GM21576 (cell line): ENCODE data around the gene DGKE.

Source experiments
- ATAC-seq: cut with Tn5 transposase; IDR thresholded peaks from one replicate; pipeline ENCODE4 v1.9.1; 2021; ENCODE audit warnings: mild to moderate bottlenecking, moderate library complexity; ENCODE audit not compliant: unreplicated experiment

The DGKE gene

DNA sequence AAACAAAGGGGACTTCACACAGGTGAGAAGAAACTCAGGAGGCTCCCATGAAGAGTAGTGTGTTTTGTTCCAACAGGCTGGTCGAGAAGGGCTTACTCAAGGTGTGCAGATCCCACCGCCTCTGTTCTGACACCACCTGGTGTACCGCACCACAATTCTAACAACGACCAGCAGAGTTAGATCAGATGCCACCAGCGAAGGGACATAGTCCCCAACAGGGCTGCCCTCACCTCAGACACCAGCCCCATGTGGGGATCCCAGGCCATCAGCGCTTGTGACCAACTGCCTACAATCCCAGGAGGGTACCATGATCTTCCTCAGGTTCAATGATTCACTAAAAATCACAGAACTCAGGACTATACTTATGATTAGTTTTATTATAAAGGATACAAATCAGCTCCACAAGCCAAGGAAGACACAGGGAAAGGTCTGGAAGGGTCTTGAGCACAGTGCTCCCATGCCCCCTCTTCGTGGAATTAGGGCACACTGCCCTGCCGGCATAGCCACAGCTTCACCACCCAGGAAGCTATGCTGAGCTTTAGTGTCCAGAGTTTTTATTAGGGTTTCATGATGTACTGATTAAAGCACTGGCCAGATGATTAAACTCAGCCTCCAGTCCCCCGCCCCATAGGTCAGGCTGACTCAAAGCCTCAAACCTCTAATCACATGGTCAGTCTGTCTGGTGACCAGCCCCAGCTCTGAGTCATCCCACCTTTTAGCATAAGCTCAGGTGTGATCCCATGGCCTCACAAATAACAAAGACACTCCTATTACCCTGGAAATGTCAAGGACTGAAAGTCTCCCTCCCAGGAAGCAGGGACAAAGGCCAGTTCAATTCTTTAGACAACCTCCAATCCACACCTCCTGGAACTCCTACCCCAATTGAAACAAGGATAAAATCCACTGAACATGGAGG lies 53.9 kb downstream of the DGKE start:
- ATAC-seq = no peak

DNA sequence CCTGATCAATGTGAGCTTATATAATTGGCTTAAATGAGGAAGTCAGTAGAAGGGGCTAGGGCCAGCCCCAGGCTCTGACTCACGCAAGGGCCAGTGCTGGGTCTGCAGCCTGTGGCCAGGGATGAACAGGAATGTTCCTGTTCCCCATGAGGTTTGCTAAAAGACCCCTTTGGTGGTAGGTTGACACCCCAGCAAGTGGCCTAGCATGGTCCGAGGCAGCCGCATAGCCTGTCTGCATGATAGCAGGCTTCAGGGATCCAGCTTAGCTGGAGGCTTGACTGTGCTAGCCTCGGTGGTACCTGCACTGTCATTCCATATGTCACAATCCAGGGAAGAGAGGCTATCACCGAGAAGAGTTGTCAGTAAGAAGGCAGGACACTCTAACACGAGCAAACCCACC lies 56.4 kb downstream of the DGKE start:
- no peak for ATAC-seq

DNA sequence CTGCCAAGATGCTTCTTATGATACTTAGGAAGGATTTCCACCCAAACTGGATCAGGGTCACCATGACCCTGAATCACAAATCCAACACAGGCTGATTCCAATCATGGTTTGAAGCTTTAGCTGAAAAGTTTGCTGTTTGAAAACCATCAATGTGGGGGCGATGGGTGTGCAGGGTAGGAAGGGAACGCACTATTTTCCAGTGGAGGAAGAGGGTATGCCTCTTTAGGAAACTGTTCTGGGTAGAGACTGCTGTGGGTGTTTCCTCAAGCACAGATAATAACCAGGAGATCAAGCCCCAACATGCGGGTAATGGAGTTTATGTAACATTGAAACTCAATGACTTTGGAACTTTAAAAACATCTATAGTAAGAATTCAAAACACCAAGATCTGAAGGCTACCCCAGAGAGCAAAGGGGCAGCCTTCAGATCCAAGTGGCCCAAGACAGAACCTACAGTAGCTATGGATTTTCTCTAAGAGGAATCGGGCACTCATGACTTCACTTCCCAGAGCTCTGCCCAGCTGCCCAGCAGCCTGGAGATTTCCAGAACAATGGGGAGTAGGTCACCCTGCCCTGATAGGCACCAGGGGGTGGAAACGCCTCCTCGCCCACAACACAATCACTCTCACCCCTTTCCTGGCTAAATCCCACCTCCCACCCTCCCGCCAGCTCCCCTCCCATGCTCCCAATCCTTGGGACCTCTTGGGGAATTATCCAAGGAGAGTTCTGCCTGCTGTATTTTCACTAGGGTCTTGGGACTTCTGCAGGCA lies 57.1 kb downstream of the DGKE start:
- ATAC-seq = no peak

DNA sequence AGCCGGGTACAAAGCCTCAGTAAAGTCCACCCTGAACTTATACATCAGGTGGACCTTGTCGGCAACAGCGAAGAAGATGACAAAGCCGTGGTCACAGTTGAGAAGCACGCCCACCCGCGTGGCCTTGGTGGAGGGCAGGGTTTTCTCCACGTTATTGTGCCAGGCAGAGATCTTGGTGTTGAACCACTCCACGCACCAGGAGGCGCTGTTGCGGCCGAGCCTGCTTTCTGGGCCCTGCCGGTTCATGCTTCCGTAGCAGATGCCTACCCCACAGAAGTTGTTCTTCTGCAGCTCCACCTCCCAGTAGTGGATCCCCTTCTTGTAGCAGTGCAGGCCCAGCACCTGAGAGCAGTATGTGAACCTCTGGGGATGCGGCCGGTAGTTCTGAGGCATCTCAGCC lies 57.8 kb downstream of the DGKE start:
- no peak for ATAC-seq

DNA sequence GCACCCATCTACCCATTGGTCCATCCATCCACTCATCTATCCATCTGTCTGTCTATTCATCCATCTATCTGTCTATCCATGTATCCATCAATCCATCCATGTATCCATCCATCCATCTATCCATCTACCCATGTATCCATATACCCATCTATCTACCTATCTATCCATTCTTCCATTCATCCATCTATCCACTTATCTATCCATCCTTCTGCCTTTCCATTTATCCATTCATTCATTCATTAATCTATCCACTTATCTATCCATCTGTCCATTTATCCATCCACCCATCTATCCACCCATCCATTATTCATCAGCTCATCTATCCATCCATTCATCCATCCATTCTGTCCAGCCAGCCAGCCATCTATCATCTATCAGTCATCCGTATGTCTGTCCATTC lies 58.4 kb downstream of the DGKE start:
- ATAC-seq = no peak

DNA sequence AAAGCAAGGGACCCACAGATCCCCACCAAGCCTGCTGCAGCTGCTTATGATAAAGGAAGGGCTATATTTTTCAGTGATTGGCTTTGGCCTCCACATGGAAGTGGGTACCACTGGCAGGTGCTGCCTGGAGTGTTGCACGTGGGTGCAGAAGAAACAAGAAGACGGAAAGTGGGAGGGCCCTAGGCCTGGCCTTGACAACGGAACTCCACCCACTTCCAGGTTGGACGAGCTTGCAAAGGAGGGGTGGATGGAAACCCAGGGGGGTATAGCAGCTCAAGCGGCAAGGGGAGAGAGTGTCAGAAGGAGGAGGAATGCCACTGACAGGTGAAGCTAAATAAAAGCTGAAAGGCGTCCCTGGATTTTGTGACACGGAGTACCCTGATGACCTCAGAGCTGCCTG lies 59.6 kb downstream of the DGKE start:
- ATAC-seq = no peak

DNA sequence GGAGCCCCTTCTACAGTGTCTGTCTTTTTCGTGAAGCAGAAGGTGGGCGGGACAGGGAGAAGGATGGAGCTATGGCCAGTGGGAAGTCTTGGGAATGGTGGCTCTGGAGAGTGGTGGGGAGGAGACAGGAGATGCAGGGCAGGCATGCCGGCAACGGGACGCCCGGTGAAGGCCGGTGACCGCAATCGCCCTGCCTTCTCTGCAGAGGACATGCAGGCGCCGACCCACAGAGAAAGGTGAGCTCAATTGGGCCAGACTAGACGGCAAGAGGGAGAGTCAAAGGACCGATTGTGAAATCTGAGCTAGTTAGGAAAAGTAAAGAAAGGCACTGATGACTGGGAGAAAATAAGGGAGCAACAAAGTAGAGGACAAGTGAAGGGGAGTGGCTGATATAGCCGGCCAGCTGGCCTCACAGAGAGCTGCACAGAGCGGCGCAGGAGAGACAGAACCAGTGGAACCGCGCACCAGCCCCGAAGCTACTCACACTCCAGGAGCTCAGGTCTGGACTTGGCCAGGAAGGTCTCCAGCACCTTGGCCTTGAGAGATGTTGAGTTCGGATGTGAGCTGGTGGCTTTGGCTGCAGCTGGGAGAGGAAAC lies 61.0 kb downstream of the DGKE start:
- no peak for ATAC-seq

DNA sequence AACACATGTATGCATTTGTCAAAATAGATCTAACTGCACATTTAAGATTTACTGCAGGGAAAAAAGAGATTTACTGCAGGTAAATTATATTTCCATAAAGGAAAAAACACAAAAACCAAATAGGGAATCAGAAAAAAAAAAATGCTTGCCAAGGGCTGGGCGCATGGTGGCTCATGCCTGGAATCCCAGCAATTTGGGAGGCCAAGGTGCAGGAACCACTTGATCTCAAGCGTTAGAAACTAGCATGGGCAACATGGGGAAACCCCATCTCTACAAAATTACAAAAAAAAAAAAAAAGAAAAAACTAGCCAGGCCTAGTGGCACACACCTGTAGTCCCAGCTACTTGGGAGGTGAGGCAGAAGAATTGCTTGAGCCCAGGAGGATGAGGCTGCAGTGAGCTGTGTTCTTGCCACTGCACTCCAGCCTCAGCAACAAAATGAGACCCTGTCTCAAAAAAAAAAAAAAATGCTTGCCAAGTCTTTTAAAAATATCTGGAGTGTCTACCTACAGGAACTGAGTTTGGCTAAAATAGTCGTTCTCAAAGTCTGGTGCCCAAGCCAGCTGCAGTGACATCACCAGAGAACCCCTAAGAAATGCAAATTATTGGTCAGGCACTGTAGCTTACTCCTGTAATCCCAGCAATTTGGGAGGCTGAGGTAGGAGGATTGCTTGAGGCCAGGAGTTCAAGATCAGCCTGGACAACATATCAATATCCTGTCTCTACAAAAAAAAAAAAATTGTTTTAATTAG lies 62.4 kb downstream of the DGKE start:
- no peak for ATAC-seq

DNA sequence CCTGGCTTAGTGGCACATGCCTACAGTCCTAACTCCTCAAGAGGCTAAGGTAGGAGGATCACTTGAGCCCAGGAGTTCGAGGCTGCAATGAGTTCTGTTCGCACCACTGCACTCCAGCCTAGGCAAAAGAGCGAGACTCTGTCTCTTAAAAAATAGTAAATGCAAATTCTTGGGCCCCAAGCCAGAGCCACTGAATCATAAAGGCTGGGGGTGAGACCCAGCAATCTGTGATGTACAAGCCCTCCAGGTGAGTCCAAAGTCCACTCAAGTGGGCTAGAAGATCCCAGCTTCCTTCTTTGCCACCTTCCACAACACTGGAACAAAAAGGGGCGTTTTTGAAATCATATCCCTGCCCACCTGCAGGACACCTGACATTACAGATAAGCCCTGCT lies 63.0 kb downstream of the DGKE start:
- ATAC-seq = no peak

DNA sequence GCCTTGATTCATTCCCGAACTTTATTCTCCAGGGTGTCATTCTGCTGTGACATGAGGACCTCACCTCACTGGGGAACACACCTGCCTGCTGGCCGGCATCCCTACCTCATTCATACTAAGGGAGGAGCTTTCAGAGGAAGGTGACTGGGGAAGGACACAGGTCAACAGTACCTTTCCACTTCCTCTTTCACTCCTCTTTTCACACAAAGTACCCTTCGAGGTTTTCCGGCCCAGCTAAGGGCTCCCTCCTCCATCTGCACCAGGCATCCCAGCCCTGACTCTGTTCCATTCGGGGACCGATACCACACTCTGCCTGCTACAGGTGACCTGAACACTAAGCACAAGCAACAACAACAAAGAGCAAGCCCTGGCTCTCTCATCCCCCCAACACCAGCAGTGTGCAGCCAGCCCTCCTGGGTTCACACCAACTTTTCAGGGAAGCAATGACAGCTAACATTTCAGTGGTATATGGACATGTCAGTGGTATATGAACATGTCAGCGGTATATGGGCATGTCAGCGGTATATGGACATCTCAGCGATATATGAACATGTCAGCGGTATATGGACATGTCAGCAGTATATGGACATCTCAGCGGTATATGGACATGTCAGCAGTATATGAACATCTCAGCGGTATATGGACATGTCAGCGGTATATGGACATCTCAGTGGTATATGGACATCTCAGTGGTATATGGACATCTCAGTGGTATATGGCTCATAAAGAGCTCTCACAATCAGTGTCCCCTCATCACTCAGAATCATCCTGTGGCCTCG lies 63.9 kb downstream of the DGKE start:
- ATAC-seq = peak; percentile 66

DNA sequence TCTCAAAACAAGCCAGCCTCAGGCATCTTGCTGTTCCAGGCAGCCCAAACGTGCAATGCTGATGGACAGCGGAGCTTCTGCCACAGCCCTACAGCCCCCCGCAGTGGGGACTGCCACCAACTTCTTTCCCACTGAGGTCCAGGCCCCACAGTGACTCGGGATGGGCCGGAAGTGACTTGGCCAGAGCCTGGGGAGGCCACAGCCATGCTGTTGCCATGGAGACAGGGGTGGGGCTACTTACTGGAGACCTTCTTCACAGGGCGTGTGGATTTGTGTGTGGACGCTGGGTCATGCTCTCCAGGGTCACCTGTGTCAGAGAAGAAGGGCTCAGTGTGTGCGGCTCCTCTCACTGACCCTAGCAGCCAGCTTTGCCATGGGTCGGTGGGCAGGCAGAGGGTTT lies 64.9 kb downstream of the DGKE start:
- no peak for ATAC-seq

DNA sequence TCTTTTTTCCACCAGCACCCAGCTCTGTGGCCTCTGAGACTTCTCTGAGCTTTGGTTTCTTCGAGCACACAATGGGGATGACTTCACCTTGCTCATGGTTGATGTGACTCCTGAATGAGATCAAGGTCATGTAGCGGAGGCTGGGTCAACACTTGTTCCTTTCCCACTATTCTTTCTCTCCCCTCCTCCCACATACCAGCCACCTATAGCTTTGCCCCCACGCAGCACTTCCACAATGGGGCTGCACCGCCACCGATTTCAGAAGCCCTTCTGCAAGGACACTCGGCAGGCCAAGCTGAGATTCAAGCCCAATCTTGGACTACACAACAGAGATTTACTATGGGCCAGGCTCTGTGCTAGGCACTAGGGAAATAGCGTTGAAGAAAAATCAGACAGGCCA lies 65.5 kb downstream of the DGKE start:
- ATAC-seq = no peak

DNA sequence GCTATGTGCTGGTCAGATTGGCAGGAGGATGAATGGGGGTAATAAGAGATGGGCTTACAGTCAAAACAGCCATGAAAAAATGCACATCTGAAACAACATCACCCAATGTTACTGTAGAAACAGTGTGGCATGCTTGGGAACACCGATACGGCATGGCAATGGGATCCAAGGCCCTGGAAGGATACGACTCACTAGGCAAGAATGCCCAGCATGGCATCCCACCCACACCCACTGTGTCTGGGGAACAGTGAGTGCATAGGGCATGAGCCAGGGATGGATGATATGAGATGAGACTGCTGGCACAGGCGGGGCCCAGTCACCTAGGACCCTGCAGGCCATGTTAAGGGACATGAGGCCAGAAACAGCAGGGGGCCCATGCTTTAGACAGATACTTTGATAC lies 68.4 kb downstream of the DGKE start:
- no peak for ATAC-seq

DNA sequence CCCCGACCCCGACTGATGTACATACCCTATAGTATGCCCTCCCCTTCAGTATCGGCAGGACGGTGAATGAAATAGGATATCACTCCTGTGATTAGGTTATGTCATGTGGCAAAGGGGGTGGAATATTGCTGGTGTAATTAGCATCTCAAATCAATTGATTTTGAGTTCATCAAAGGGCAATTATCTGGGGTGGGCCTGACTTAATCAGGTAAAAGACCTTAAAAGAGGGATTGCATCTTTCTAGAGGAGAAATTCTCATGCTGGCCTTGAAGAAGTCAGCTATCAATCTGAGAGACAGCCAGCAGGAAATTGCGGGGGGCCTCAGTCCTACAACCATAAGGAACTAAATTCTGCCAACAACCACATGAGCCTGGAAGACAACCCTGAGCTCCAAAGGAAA lies 69.6 kb downstream of the DGKE start:
- ATAC-seq = no peak

DNA sequence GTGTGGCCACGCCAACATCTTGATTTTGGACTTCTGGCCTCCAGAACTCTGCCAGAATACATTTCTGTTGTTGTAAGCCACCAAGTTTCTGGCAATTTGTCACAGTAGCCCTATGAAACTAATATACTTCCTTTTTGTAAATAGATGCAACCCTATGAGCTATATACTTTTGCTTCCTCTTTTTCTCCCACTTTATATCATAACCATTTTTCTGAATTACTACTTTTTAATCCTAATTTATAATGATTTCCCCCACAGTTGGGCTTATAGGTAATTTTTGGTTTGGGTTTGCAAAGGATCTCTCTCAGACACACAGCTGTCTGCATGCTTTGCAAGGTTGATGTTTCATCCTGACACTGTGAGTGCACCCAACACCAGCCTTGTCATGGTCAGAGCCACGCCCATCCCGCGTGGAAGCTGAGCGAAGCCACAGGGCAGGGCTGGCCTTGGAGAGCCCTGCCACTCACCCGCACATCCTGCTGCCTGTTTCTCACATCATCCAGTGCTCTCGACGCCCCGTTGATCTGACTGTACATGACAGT lies 74.1 kb downstream of the DGKE start:
- ATAC-seq = peak; percentile 75

DNA sequence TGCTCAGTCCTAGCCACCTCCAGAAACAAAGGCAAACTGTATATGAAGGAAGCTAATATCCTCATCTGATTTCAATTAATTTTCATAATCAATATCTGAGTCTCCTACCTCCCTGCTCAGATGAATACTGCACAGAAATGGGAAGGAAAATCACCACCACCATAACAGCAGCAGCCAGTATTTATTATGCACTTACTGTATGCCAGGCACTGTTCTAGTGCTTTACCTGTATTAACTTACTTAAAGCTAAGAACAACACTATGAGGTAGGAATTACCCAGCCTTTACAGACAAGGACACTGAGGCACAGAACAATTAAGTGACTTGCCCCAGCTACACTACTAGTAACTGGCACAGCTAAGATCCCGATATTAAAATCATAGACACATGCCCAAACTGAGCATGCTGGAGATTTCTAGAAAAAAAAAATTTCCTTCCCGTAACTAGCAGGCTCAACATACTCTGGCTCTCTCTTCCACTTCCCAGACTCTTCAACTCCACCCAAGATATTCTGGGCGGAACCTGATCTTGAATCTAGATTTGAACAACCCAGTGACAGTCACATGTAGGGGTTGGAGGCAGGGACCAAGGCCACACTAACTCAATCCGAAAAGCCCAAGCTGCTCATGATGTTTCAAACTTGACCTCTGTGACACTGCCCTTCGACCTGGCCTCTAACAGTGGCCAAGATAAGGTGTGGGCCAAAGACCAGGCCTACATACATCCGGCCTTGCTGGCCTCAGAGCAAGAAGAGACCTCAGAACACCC lies 76.0 kb downstream of the DGKE start:
- no peak for ATAC-seq

DNA sequence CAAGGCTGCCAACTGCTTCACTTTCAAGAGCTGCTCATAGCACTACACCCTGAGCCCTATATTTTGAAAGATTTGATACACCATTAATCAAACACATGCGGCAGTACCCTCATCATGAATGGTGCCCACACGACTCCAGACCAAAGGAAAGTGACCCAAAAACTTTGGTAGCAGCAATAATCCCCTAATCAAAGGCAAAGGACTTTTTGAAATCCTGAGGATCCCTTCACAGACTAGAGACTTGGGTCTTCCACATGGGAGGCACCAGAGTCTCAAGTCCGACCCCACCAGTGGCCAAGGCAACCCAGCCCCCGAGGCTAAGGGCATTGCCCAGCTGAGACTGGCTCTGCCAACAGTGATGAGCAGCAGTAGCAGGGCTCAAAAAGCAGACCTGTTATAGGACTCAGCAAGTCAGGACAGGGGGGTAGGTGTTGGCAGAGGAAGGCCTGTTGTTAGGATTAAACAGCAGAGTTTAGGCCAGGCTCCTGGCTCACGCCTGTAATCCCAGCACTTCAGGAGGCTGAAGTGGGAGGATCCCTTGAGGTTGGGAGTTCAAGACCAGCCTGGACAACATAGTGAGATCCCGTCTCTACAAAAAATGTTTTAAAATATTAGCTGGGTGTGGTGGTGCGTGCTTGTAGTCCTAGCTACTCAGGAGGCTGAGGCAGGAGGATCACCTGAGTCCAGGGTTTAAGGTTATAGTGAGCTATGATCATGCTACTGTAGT lies 76.7 kb downstream of the DGKE start:
- ATAC-seq = no peak

DNA sequence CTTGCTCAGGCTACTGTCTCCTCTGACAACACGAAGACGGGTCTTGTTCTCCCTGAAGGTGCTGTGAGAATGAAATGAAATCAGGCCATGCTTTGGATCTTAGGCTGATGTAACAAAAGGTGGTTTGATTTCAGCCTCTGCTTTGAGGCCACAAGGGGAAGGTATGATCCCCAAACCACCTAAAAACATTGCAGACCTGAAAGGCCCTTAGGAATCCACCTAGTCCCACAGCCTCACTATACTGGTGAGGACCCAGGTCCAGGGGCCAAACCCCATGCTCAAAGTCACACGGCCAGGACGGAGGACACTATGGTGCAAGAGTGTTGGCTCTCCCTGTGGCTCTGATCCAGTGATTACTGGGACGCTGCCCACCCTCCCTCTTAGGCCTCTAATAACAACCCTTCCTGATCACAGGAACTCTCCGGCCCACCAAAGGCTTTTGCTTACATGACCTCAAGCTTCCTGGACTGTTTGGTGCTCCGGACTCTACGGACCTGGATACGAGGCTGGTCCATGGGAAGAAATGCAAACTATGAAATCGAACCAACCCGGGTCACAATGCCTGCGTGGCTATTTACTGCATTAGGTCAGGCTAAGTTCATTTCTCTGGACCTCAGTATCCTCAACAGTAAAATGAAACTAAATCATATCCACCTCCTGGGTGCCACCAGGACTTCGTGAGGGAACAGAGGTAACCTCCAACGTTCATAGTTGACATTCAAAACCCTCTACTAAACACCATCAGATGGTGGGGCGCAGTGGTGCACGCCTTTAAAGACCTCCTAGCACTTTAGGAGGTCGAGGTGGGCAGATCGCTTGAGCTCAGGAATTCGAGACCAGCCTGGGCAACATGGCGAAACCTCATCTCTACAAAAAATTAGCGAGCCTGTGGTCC lies 78.4 kb downstream of the DGKE start:
- ATAC-seq = no peak
